Fibroblast of lung (primary cell): ENCODE data around the gene SCGB1C2.

Experiments
- EZH2 ChIP-seq: IDR thresholded peaks from 2 replicates; pipeline ENCODE4 v1.5.1; 2012; ENCODE audit warnings: low read length, control low read depth, mild to moderate bottlenecking; ENCODE audit errors: missing control alignments
- TF ChIP-seq, protein P1 (sequence below), 2 donors: IDR thresholded peaks in 1 of 2; conservative IDR thresholded peaks in 1 of 2; 1 replicate in 1 of 2; 2 replicates in 1 of 2; pipeline ENCODE4 v1.5.1; 2011 to 2012; ENCODE audit warnings: low read length in 2 of 2, control low read depth in 1 of 2, inconsistent platforms in 1 of 2, low read depth in 1 of 2, mild to moderate bottlenecking in 1 of 2

DNA sequence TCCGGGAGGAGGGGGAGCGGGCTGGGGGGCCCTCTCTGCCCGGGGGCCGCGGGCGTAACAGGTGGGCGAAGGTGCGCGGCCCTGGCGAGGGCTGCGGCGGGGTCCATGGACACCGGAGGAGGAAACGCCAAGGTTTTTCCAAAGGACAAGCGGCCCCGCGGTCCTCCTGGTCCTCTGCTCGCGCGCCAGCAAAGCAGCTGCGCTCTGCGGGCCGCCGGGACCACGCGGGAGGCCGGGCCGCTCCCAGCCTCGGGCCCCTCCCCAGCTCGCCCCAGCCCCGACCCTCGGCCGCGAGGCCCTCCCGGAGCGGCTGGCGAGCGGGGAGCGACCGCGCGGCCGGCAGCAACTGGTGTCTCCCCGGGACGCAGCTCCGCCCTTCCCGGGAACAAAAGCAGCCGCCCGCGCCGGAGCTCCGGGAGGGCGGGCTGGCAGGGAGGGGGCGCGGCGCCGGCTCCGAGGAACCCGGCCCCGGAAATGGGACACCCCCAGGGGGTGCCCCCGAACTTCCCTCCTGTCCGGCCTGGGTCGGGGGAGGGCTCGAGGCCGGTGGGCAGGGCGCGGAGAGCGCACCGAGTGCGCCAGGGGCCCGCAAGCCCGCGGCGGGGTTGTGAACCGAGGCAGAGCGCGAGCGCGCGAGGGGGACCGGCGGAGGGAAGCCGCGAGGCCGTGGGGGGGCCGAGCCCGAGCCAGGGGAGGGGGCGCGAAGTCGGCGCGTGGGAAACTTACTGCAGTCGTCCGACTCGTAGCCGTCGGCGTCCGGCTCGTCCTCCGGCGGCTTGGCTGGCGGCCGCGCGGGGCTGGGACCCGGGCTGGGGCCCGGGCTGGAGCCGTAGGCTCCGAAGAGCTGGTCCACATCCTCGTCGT, 43.2 kb downstream of the SCGB1C2 start:
- TF ChIP-seq, protein P1, sequence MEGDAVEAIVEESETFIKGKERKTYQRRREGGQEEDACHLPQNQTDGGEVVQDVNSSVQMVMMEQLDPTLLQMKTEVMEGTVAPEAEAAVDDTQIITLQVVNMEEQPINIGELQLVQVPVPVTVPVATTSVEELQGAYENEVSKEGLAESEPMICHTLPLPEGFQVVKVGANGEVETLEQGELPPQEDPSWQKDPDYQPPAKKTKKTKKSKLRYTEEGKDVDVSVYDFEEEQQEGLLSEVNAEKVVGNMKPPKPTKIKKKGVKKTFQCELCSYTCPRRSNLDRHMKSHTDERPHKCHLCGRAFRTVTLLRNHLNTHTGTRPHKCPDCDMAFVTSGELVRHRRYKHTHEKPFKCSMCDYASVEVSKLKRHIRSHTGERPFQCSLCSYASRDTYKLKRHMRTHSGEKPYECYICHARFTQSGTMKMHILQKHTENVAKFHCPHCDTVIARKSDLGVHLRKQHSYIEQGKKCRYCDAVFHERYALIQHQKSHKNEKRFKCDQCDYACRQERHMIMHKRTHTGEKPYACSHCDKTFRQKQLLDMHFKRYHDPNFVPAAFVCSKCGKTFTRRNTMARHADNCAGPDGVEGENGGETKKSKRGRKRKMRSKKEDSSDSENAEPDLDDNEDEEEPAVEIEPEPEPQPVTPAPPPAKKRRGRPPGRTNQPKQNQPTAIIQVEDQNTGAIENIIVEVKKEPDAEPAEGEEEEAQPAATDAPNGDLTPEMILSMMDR (conservative IDR thresholded peaks at IDR 0.05 in 1 of 2, IDR thresholded peaks at IDR 0.05 in 1 of 2; ENCODE audit: low read depth in 1 of 2, low read length in 2 of 2), result no peak
- no peak for TF ChIP-seq EZH2
